SK-N-SH treated with all-trans-retinoic acid at 6 μM for 48 hours (cell line): Measurements from ENCODE around the gene LY6G6C.

ENCODE experiments used
- ATAC-seq: fragments of 200-7000 bp; cut with Tn5 transposase; 3 replicates; pipeline ENCODE4 v1.9.1; 2020; ENCODE audit warnings: mild to moderate bottlenecking, moderate library complexity
- ARNTL ChIP-seq: fragments of 450-650 bp; formaldehyde crosslinking; IDR thresholded peaks from 2 replicates; pipeline ENCODE4 v1.5.0; 2020; ENCODE audit warnings: low read depth, mild to moderate bottlenecking, moderate library complexity, borderline replicate concordance
- CSDC2 ChIP-seq: fragments of 250-450 bp; sonication (Bioruptor Pico); IDR thresholded peaks from 2 replicates; pipeline ENCODE4 v1.5.0; 2020; ENCODE audit warnings: mild to moderate bottlenecking, moderate library complexity
- ESRRG ChIP-seq: fragments of 250-450 bp; sonication (Bioruptor Pico); IDR thresholded peaks from 2 replicates; pipeline ENCODE4 v1.6.1; 2021; ENCODE audit warnings: mild to moderate bottlenecking
- GLIS3 ChIP-seq: fragments of 250-450 bp; sonication (Bioruptor Pico); IDR thresholded peaks from 2 replicates; pipeline ENCODE4 v1.5.0; 2020; ENCODE audit warnings: mild to moderate bottlenecking, moderate library complexity
- ISL1 ChIP-seq: fragments of 250-450 bp; sonication (Bioruptor Pico); IDR thresholded peaks from 2 replicates; pipeline ENCODE4 v2.1.2; 2022; ENCODE audit warnings: mild to moderate bottlenecking, moderate library complexity
- OSR1 ChIP-seq: fragments of 250-450 bp; sonication (Bioruptor Pico); IDR thresholded peaks from 2 replicates; pipeline ENCODE4 v1.8.0; 2022; ENCODE audit warnings: moderate library complexity, mild to moderate bottlenecking, inconsistent platforms
- PPARA ChIP-seq: fragments of 250-450 bp; sonication (Bioruptor Pico); IDR thresholded peaks from 2 replicates; pipeline ENCODE4 v1.5.0; 2020; ENCODE audit warnings: mild to moderate bottlenecking, borderline replicate concordance
- RARB ChIP-seq: fragments of 250-450 bp; sonication (Bioruptor Pico); IDR thresholded peaks from 2 replicates; pipeline ENCODE4 v1.8.0; 2021; ENCODE audit warnings: mild to moderate bottlenecking, moderate library complexity
- SNAI2 ChIP-seq: fragments of 250-450 bp; sonication (Bioruptor Pico); IDR thresholded peaks from 2 replicates; pipeline ENCODE4 v1.5.0; 2020; ENCODE audit warnings: mild to moderate bottlenecking, moderate library complexity
- TCF4 ChIP-seq: fragments of 250-450 bp; sonication (Bioruptor Pico); IDR thresholded peaks from 2 replicates; pipeline ENCODE4 v1.8.0; 2021; ENCODE audit warnings: mild to moderate bottlenecking, moderate library complexity, borderline replicate concordance
- TOX ChIP-seq: fragments of 250-450 bp; sonication (Bioruptor Pico); IDR thresholded peaks from 2 replicates; pipeline ENCODE4 v1.8.0; 2021; ENCODE audit warnings: mild to moderate bottlenecking, moderate library complexity, borderline replicate concordance
- ZC3H10 ChIP-seq: fragments of 250-450 bp; sonication (Bioruptor Pico); IDR thresholded peaks from 2 replicates; pipeline ENCODE4 v1.5.1; 2021; ENCODE audit warnings: mild to moderate bottlenecking, moderate library complexity
- ZFP3 ChIP-seq: fragments of 250-450 bp; sonication (Bioruptor Pico); IDR thresholded peaks from 2 replicates; pipeline ENCODE4 v1.5.0; 2020; ENCODE audit warnings: mild to moderate bottlenecking, moderate library complexity
- ZFP30 ChIP-seq: fragments of 450-650 bp; formaldehyde crosslinking; IDR thresholded peaks from 2 replicates; pipeline ENCODE4 v1.5.0; 2022; ENCODE audit warnings: mild to moderate bottlenecking, moderate library complexity
- ZNF565 ChIP-seq: fragments of 450-650 bp; formaldehyde crosslinking; conservative IDR thresholded peaks from 2 replicates; pipeline ENCODE4 v1.5.0; 2020; ENCODE audit warnings: low read depth, mild to moderate bottlenecking, moderate library complexity
- ZNF70 ChIP-seq: fragments of 450-650 bp; formaldehyde crosslinking; IDR thresholded peaks from 2 replicates; pipeline ENCODE4 v1.5.0; 2020; ENCODE audit warnings: mild to moderate bottlenecking, moderate library complexity
- ZNF8 ChIP-seq: fragments of 450-650 bp; formaldehyde crosslinking; IDR thresholded peaks from 2 replicates; pipeline ENCODE4 v1.5.0; 2020; ENCODE audit warnings: mild to moderate bottlenecking, moderate library complexity
- TF ChIP-seq, protein P1 (sequence below): fragments of 250-450 bp; sonication (Bioruptor Pico); IDR thresholded peaks from 2 replicates; pipeline ENCODE4 v1.5.1; 2020; ENCODE audit warnings: low read depth, mild to moderate bottlenecking, moderate library complexity
- TF ChIP-seq, protein P2 (sequence below): fragments of 250-450 bp; sonication (Bioruptor Pico); IDR thresholded peaks from 2 replicates; pipeline ENCODE4 v1.8.0; 2020; ENCODE audit warnings: mild to moderate bottlenecking, moderate library complexity, borderline replicate concordance
- TF ChIP-seq, protein P3 (sequence below): fragments of 250-450 bp; sonication (Bioruptor Pico); IDR thresholded peaks from 2 replicates; pipeline ENCODE4 v1.5.1; 2021; ENCODE audit warnings: mild to moderate bottlenecking, moderate library complexity
- TF ChIP-seq, protein P4 (sequence below): fragments of 250-450 bp; sonication (Bioruptor Pico); IDR thresholded peaks from 2 replicates; pipeline ENCODE4 v1.5.0; 2020; ENCODE audit warnings: mild to moderate bottlenecking, moderate library complexity

The LY6G6C gene

DNA sequence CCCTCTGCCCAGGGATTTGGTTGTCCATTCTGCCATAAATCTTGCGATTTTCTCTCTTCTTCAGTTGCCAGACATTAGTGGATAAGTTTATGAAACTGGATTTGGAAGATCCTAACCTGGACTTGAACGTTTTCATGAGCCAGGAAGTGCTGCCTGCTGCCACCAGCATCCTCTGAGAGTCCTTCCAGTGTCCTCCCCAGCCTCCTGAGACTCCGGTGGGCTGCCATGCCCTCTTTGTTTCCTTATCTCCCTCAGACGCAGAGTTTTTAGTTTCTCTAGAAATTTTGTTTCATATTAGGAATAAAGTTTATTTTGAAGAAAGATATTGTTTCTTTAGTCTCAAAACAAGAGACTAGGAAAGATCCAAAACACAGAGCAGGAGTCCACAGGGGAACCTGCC lies 40.8 kb upstream of the LY6G6C start, which contains the start of gene SAPCD1:
Gene SAPCD1 (plus strand): TSS at position 301 of the 400 bp plus-strand sequence. CDS start 399 bp downstream, outside the sequence.
- ATAC-seq, result no peak
- TF ChIP-seq ZNF70 (no peak), SNAI2 (no peak), ZC3H10 (CRISPR knock-in tag) (no peak), ZFP30 (CRISPR knock-in tag) (no peak), ISL1 (no peak), PPARA (no peak), RARB (CRISPR knock-in tag) (no peak), ZNF565 (no peak), ARNTL (no peak)
- TF ChIP-seq, protein P1, sequence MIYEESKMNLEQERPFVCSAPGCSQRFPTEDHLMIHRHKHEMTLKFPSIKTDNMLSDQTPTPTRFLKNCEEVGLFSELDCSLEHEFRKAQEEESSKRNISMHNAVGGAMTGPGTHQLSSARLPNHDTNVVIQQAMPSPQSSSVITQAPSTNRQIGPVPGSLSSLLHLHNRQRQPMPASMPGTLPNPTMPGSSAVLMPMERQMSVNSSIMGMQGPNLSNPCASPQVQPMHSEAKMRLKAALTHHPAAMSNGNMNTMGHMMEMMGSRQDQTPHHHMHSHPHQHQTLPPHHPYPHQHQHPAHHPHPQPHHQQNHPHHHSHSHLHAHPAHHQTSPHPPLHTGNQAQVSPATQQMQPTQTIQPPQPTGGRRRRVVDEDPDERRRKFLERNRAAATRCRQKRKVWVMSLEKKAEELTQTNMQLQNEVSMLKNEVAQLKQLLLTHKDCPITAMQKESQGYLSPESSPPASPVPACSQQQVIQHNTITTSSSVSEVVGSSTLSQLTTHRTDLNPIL (CRISPR knock-in tag), result no peak

DNA sequence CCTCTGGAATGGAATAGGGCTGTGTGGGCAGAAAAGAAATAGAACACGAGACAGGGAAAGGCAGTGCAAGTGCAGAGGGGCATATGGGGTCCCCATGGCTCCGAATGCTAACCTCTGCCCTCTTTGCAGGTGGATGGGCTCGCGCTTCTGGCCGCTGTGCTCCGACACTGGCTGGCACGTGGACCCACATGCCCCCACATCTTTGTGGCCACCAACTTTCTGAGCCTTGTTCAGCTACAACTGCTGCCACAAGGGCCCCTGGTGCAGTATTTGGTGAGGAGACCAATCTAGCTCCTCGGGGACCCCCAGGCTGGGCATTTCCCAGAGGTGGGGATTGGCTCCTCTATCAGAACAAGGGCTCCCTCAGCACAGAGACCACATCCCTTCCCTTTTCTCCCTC lies 39.8 kb upstream of the LY6G6C start:
- TF ChIP-seq ZFP3 (CRISPR knock-in tag) (no peak), PPARA (no peak), ESRRG (CRISPR knock-in tag) (no peak), GLIS3 (no peak), TCF4 (CRISPR knock-in tag) (no peak), ARNTL (no peak)
- TF ChIP-seq, protein P1 (CRISPR knock-in tag), result no peak
- no peak for ATAC-seq

DNA sequence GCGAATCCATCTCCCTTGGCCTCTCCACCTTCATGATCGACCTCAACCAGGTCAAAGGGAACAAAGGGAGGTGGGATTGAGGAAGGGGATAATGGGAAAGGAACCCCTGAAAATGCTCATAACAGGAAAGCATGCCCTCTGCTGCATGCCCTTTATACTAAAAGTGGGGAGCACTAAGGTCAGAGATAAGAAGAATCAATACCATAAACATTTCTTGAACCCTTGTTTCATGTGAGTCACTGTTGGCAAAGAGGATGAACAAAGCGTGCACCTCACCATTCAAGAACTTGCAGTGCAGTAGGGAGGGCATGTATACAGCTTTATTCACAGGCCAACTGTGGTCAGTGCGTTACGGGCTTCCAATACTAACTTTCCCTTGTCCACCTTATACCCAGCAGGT lies 39.2 kb upstream of the LY6G6C start:
- TF ChIP-seq ZFP30 (CRISPR knock-in tag) (no peak), PPARA (no peak), ZNF70 (no peak), TOX (CRISPR knock-in tag) (no peak), ZFP3 (CRISPR knock-in tag) (no peak)
- TF ChIP-seq, protein P2, sequence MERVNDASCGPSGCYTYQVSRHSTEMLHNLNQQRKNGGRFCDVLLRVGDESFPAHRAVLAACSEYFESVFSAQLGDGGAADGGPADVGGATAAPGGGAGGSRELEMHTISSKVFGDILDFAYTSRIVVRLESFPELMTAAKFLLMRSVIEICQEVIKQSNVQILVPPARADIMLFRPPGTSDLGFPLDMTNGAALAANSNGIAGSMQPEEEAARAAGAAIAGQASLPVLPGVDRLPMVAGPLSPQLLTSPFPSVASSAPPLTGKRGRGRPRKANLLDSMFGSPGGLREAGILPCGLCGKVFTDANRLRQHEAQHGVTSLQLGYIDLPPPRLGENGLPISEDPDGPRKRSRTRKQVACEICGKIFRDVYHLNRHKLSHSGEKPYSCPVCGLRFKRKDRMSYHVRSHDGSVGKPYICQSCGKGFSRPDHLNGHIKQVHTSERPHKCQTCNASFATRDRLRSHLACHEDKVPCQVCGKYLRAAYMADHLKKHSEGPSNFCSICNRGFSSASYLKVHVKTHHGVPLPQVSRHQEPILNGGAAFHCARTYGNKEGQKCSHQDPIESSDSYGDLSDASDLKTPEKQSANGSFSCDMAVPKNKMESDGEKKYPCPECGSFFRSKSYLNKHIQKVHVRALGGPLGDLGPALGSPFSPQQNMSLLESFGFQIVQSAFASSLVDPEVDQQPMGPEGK, result no peak
- TF ChIP-seq, protein P1 (CRISPR knock-in tag), result no peak
- TF ChIP-seq, protein P3, sequence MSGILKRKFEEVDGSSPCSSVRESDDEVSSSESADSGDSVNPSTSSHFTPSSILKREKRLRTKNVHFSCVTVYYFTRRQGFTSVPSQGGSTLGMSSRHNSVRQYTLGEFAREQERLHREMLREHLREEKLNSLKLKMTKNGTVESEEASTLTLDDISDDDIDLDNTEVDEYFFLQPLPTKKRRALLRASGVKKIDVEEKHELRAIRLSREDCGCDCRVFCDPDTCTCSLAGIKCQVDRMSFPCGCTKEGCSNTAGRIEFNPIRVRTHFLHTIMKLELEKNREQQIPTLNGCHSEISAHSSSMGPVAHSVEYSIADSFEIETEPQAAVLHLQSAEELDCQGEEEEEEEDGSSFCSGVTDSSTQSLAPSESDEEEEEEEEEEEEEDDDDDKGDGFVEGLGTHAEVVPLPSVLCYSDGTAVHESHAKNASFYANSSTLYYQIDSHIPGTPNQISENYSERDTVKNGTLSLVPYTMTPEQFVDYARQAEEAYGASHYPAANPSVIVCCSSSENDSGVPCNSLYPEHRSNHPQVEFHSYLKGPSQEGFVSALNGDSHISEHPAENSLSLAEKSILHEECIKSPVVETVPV, result no peak
- TF ChIP-seq, all 23 proteins: peak for 0
- no peak for ATAC-seq

DNA sequence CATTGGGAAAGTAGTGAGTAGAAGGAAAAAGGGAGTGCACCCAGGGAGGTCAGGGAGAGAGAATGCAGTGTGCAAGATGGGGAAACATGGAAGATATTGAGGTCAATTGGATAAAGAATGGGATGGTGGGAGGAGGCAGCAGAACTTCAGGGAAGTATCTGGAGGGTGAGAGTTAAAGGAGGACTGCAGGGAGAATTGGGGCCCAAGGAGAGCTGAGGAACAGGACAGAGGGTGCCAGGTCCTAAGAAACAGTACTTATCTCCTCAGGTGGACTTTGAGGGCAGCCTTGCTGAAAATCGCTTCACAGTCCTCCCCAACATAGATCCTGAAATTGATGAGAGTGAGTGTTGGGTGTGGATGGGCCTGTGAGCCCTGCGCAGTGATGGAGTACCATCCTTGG lies 36.7 kb upstream of the LY6G6C start:
- TF ChIP-seq ARNTL (no peak), ZNF70 (no peak), ZNF565 (no peak), GLIS3 (no peak)
- ATAC-seq, result no peak

DNA sequence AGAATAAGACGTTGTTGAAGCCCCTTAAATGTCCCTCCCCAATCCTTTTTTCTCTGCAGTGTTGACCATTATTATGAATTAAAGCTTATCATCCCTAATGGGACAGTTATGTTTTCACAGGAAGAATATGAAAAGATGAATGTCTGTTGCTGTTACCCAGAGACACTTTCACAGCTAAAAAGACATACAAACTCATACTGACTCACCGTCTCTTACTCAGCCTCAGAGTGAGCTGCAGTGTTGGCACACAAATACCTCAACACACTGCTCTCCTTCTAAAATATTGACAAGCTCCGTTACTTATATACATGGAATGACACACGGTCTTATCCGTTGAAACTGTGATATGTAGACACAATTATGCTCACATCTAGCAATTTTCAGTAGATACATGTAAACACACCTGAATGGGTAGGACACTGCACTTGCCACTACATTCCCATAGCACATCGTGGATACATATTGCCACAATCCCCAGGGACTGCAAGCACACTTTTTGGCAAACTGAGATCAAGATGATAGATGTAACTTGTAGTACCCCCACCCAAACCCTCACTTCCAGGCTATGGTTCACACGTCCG lies 31.3 kb upstream of the LY6G6C start:
- TF ChIP-seq OSR1, result no peak
- TF ChIP-seq, protein P4, sequence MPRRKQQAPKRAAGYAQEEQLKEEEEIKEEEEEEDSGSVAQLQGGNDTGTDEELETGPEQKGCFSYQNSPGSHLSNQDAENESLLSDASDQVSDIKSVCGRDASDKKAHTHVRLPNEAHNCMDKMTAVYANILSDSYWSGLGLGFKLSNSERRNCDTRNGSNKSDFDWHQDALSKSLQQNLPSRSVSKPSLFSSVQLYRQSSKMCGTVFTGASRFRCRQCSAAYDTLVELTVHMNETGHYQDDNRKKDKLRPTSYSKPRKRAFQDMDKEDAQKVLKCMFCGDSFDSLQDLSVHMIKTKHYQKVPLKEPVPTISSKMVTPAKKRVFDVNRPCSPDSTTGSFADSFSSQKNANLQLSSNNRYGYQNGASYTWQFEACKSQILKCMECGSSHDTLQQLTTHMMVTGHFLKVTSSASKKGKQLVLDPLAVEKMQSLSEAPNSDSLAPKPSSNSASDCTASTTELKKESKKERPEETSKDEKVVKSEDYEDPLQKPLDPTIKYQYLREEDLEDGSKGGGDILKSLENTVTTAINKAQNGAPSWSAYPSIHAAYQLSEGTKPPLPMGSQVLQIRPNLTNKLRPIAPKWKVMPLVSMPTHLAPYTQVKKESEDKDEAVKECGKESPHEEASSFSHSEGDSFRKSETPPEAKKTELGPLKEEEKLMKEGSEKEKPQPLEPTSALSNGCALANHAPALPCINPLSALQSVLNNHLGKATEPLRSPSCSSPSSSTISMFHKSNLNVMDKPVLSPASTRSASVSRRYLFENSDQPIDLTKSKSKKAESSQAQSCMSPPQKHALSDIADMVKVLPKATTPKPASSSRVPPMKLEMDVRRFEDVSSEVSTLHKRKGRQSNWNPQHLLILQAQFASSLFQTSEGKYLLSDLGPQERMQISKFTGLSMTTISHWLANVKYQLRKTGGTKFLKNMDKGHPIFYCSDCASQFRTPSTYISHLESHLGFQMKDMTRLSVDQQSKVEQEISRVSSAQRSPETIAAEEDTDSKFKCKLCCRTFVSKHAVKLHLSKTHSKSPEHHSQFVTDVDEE (CRISPR knock-in tag), result no peak
- TF ChIP-seq, protein P1 (CRISPR knock-in tag), result no peak
- no peak for TF ChIP-seq ARNTL
- TF ChIP-seq TCF4 (CRISPR knock-in tag), result no peak
- no peak for TF ChIP-seq ISL1
- no peak for TF ChIP-seq CSDC2
- TF ChIP-seq ZNF8 (CRISPR knock-in tag), result no peak
- no peak for TF ChIP-seq ZNF70
- ATAC-seq, result peak; percentile 94
